ENCODE results near the gene KIAA1549. TPM values are rescaled to one million over a fixed set of nuclear protein-coding genes. Genes with fewer than 3 reads are reported as not detected.

Gene KIAA1549
- total and polyA plus RNA-seq, 11 donors, result 0.91 to 4.8 (median 2.0) TPM

DNA sequence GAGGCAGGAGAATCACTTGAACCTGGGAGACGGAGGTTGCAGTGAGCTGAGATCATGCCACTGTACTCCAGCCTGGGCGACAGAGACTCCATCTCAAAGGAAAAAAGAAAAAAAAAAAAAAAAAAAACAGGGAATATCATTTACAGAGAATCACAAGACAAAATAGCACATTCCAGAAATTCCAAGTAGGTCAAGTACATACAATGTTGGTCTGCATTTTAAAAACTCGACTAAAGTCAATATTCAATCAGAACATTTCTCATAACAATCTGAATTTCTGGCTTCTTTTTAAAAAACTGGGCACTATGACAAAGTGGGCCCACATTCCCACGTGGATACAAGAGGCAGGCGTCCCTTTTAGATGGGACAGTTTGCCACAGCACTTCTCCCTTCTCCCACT lies 41.9 kb upstream of the KIAA1549 start:
- no peak overlapping the region for H3K27ac ChIP-seq
- H3K9me3 ChIP-seq, result no peaks in the 10 kb centered on the region
- no peak overlapping the region for H3K4me3 ChIP-seq
- no peaks in the 10 kb centered on the region for H3K27me3 ChIP-seq
- TF ChIP-seq, protein P1, sequence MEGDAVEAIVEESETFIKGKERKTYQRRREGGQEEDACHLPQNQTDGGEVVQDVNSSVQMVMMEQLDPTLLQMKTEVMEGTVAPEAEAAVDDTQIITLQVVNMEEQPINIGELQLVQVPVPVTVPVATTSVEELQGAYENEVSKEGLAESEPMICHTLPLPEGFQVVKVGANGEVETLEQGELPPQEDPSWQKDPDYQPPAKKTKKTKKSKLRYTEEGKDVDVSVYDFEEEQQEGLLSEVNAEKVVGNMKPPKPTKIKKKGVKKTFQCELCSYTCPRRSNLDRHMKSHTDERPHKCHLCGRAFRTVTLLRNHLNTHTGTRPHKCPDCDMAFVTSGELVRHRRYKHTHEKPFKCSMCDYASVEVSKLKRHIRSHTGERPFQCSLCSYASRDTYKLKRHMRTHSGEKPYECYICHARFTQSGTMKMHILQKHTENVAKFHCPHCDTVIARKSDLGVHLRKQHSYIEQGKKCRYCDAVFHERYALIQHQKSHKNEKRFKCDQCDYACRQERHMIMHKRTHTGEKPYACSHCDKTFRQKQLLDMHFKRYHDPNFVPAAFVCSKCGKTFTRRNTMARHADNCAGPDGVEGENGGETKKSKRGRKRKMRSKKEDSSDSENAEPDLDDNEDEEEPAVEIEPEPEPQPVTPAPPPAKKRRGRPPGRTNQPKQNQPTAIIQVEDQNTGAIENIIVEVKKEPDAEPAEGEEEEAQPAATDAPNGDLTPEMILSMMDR (IDR thresholded peaks at IDR 0.05), result no peak
- TF ChIP-seq POLR2A (IDR thresholded peaks at IDR 0.05), result no peak
- ATAC-seq, result no peak
- H3K4me1 ChIP-seq, result no peaks in the 10 kb centered on the region
- WGBS, 4 donors, result 79 to 87% (median 83%) methylated on average over 5 of the region's 5 CpGs
- intact Hi-C loops (cut with DNase I), result loop anchor here in 1 of 10 donors (5.0 kb wide), 1 partner anchor 39 kb away; no protein-coding TSS in a partner anchor
- H3K36me3 ChIP-seq, result peaks cover 0 to 77% (median 40%) of the 10 kb centered on the region in 9 donors
- no peak for DNase-seq

DNA sequence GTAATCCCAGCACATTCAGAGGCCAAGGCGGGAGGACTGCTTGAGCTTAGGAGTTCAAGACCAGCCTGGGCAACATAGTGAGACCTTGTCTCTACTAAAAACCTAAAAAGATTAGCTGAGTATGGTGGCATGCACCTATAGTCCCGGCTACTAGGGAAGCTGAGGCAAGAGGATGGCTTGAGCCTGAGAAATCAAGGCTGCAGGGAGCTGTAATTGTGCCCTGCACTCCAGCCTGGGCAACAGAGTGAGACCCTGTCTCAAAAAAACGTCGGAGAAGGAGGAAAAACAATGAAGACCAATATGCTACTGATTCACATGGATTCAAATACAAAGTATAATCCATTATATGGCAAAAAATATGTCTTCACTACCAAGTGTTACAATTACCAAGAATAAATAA lies 41.1 kb upstream of the KIAA1549 start:
- H3K27me3 ChIP-seq, result no peaks in the 10 kb centered on the region
- intact Hi-C loops (cut with DNase I), result loop anchor here in 1 of 10 donors (5.0 kb wide), 1 partner anchor 40 kb away; no protein-coding TSS in a partner anchor
- peaks cover 0 to 1% (median 0%) of the 10 kb centered on the region in 12 donors for H3K4me1 ChIP-seq
- H3K9me3 ChIP-seq, result no peaks in the 10 kb centered on the region
- H3K27ac ChIP-seq, result no peak overlapping the region
- WGBS, 4 donors, result 62 to 87% (median 76%) methylated on average over 4 of the region's 4 CpGs
- TF ChIP-seq, protein P1 (IDR thresholded peaks at IDR 0.05), result no peak
- TF ChIP-seq POLR2A (IDR thresholded peaks at IDR 0.05), result no peak
- no peak overlapping the region for H3K4me3 ChIP-seq
- ATAC-seq, result no peak
- no peak for DNase-seq
- H3K36me3 ChIP-seq, result peaks cover 0 to 70% (median 36%) of the 10 kb centered on the region in 9 donors

DNA sequence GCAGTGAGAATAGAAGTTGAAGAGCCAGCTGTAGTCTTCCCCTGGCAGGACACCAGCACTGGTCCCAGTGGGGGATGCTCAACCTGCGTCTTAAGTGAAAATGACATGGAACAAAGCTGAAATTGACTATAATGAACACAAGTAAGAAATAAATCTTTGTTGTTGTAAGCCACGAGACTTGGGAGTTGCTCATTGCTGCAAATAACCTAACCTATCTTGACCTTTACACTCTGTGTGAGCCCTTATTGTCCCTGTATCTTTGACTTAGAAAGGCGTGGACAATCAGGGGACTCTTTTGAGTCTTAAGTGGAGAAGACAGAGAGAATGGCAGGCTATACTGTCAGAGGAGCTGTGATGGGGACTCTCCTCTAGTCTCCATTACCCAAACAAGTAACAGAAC lies 37.7 kb upstream of the KIAA1549 start:
- WGBS, 4 donors, result 68 to 76% (median 73%) methylated on average over 3 of the region's 3 CpGs
- intact Hi-C loops (cut with DNase I), result loop anchor here in 8 of 10 donors (2.0 to 10.0 kb wide), 5 partner anchors 58 to 216 kb away; partner anchors contain the start of gene UBN2 (in 1 of the 8)
- TF ChIP-seq, protein P1 (IDR thresholded peaks at IDR 0.05), result no peak
- TF ChIP-seq POLR2A (IDR thresholded peaks at IDR 0.05), result no peak
- no peak overlapping the region for H3K4me3 ChIP-seq
- peaks cover 0 to 36% (median 13%) of the 10 kb centered on the region in 9 donors for H3K36me3 ChIP-seq
- H3K27me3 ChIP-seq, result no peaks in the 10 kb centered on the region
- H3K27ac ChIP-seq, result no peak overlapping the region
- H3K9me3 ChIP-seq, result no peaks in the 10 kb centered on the region
- no peak for DNase-seq
- H3K4me1 ChIP-seq, result peaks cover 0 to 7% (median 0%) of the 10 kb centered on the region in 12 donors
- no peak for ATAC-seq

DNA sequence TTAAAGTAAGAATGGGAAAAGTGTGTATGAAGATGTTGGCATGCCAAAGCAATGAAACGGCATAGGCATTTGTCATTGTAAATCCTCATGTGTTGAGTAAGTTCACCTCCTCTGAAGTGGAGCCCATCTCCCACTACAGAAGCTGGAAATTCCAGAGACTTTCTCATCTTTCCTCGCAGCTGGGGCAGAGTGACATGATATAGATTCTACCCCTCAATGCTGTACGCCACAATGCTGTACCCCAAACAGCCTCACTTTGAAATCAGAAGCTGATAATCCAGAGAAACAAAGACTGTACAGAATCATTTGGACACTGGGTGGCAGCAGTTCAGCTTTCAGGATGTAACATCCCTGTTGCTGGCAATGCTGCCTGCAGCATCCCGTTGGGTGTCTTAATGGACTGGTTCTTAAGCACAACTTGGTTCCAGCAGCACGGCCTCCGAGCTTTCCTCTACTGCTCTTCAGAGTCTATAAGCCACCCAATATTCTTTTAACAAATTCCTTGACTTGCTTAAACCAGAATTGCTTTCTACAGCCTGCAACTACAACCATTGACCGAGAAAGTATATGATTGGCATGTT lies 35.8 kb upstream of the KIAA1549 start:
- Histone ChIP-seq H3K4me1 (peaks cover 0 to 7% (median 0%) of the 10 kb centered on the region in 12 donors), H3K4me3 (no peak overlapping the region), H3K9me3 (no peaks in the 10 kb centered on the region), H3K27ac (no peak overlapping the region), H3K36me3 (peaks cover 0 to 17% (median under 1%) of the 10 kb centered on the region in 9 donors), H3K27me3 (no peaks in the 10 kb centered on the region)
- TF ChIP-seq, protein P1 (IDR thresholded peaks at IDR 0.05), result peak; percentile 48 to 79 (median 65)
- no peak for TF ChIP-seq POLR2A (IDR thresholded peaks at IDR 0.05)
- 26 to 36% (median 29%) methylated on average over 7 of the region's 7 CpGs for WGBS, 4 donors
- ATAC-seq (peak; percentile 26 to 87 (median 74)), DNase-seq (peak in 4 of 5 donors; percentile 58 to 76 (median 62))
- intact Hi-C loops (cut with DNase I), result loop anchor here in 9 of 10 donors (1.0 to 10.0 kb wide), 6 partner anchors 58 to 218 kb away; partner anchors contain the start of gene UBN2 (in 1 of the 9)
